Measurements from ENCODE around the gene TNFAIP8. TPM values are rescaled to one million over a fixed set of nuclear protein-coding genes. Genes with fewer than 3 reads are reported as not detected.

TNFAIP8 gene
- total and polyA plus RNA-seq, 9 of the 15 experiments (the other 6 are each of a cell fraction or from before 2014, with no cell fraction given) = 29.9 to 52.2 (median 44.8) TPM

DNA sequence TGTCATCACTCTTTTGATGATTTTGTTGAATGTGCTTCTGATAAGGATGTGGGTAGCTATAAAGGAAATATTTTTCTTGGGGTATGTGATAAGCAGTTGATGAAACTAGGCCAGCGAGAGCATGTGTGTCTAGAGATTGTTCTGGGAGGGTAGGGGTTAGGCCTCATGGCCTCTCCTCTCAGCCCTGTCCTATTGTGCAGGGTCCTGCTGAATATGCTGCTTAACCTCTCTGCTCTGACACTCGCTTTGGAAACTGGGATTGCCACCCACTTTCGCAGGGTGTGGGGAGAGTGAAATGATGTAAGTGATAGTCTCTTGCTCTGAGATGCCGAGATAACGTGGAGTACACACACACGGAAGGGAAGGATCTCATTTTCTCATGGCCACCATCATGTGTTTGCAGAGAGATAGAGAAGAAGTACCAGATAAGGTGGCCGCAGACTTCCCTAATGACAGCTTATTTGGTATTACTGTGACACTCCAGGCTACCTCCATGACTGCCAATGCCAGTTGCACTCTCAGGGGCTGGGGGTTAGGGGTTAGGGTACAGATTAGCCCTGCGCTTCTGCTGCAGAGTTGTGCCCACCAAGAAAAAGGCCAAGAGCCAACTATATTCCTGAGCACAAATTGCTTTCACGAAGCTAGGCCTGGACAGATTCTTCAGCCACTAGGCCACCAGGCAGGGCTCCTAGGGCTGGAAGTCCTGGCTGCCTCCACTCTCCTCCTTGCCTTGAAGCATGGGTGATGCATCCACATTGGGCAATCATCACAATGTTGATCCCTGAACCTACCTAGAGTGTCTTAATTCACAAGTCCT is 25.2 kb upstream of the TNFAIP8 start (continued):
- TF ChIP-seq ELF2 (CRISPR knock-in tag; IDR thresholded peaks at IDR 0.05) (peak; percentile 75; the same call in 1 of the 2 replicates), HDAC1 (IDR thresholded peaks at IDR 0.05) (peak; percentile 81 to 96; a peak in 3 of 4 replicates), MYNN (IDR thresholded peaks at IDR 0.05) (peak; percentile 94), MYNN (CRISPR knock-in tag; IDR thresholded peaks at IDR 0.05) (no peak), ZNF263 (CRISPR knock-in tag; IDR thresholded peaks at IDR 0.05; ENCODE audit: borderline replicate concordance) (no peak), HDAC6 (IDR thresholded peaks at IDR 0.05; ENCODE audit: low read depth, low read length) (no peak), ETS2 (tag; IDR thresholded peaks at IDR 0.05; ENCODE audit: borderline replicate concordance, poor library complexity, severe bottlenecking) (no peak), ZNF347 (CRISPR knock-in tag; IDR thresholded peaks at IDR 0.05; ENCODE audit: low read depth) (no peak), NCOA1 (IDR thresholded peaks at IDR 0.05; ENCODE audit: low read depth) (peak; percentile 90), ZNF121 (CRISPR knock-in tag; conservative IDR thresholded peaks at IDR 0.05) (no peak), ZBTB40 (IDR thresholded peaks at IDR 0.05) (no peak), ZBTB40 (CRISPR knock-in tag; IDR thresholded peaks at IDR 0.05) (no peak), L3MBTL2 (IDR thresholded peaks at IDR 0.05) (peak; percentile 80), HDAC3 (IDR thresholded peaks at IDR 0.05; ENCODE audit: borderline replicate concordance, partially characterized antibody) (peak; percentile 94), NR2F6 (CRISPR knock-in tag; IDR thresholded peaks at IDR 0.05) (no peak), ZNF695 (CRISPR knock-in tag; IDR thresholded peaks at IDR 0.05) (peak; percentile 60), CEBPB (tag; IDR thresholded peaks at IDR 0.05) (peak; percentile 64), HEY1 (CRISPR knock-in tag; IDR thresholded peaks at IDR 0.05; ENCODE audit: borderline replicate concordance) (no peak; the same call in 1 of the 2 replicates)
- TF ChIP-seq, protein P1, sequence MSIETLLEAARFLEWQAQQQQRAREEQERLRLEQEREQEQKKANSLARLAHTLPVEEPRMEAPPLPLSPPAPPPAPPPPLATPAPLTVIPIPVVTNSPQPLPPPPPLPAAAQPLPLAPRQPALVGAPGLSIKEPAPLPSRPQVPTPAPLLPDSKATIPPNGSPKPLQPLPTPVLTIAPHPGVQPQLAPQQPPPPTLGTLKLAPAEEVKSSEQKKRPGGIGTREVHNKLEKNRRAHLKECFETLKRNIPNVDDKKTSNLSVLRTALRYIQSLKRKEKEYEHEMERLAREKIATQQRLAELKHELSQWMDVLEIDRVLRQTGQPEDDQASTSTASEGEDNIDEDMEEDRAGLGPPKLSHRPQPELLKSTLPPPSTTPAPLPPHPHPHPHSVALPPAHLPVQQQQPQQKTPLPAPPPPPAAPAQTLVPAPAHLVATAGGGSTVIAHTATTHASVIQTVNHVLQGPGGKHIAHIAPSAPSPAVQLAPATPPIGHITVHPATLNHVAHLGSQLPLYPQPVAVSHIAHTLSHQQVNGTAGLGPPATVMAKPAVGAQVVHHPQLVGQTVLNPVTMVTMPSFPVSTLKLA (conservative IDR thresholded peaks at IDR 0.05) = peak; percentile 36 to 83; a peak in 2 of 4 replicates
